Left ventricle myocardium superior (tissue), 1 donor: ENCODE results near the gene EIF4E. TPM values are rescaled to one million over a fixed set of nuclear protein-coding genes. Genes with fewer than 3 reads are reported as not detected.
A peak's percentile ranks its signal among the peaks of the same experiment; 100 is the strongest.
"Not testable (repeated sequence)": the region's sequence is repeated elsewhere in the genome, so short reads cannot be mapped to it uniquely, and the experiment has no call there.

Experiments
- ATAC-seq: fragments of 200-7000 bp; cut with Tn5 transposase; one replicate; pipeline ENCODE4 v1.9.1; 2020; ENCODE audit warnings: mild to moderate bottlenecking, moderate library complexity
- DNase-seq: peaks from one replicate; pipeline ENCODE4 v3.0.0-alpha.2; 2020
- intact Hi-C: fragments of 100-400 bp; cut with micrococcal nuclease; formaldehyde crosslinking; loops from one replicate; pipeline ENCODE4 v1.11.0; 2022
- total RNA-seq: library from RNA; stranded (reverse); fragmentation: NEBNext Ultra II Directional; extraction: Animal tissue kit (Norgen Biotek cat#: 25700); gene quantifications from one replicate; pipeline ENCODE4 v1.2.1, GENCODE V29; 2021
- donor health status: DM: no; HTN: yes; CAD: no; lungs with severe emphysema.

EIF4E gene
- total RNA-seq, 1 donor from 2014 or later, result 57.5 TPM

GRCh38 chr4:98891478-98892337, 37.2 kb downstream of the EIF4E start:
- DNase-seq (no peak), ATAC-seq (no peak)
- intact Hi-C loops, result no loop called here

DNA sequence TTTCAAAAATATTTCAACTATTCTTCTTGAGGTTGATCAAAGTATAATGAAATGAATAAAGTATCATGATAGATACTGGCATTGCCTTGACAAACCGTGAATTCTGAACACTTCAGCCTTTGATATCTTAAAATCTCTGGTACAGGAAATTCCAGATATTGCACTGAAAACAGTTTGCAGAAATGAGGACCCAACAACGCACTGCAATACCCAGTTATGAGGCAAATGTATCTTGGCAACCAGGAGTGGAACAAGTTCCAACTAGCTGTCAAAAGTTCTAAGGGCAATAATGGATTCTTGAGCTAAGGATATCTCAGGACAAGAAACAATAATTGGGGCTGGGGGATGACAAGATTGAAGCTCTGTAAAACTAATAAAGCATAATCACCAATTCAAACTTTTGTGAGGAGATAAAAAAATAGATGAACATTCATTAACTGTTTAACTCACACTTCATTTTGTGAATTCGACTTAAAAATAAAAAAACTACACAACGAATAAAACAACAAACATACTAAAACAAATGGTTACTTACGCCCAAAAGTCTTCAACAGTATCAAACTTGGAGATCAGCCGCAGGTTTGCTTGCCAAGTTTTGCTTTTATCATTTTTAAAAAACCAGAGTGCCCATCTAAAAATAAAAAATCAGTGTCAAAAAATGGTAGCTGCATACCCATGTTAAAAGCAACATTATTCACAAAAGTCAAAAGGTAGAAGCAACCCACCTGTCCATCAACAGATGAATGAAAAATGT, 38.1 kb downstream of the EIF4E start:
- intact Hi-C loops, result no loop called here
- ATAC-seq (no peak), DNase-seq (no peak)

DNA sequence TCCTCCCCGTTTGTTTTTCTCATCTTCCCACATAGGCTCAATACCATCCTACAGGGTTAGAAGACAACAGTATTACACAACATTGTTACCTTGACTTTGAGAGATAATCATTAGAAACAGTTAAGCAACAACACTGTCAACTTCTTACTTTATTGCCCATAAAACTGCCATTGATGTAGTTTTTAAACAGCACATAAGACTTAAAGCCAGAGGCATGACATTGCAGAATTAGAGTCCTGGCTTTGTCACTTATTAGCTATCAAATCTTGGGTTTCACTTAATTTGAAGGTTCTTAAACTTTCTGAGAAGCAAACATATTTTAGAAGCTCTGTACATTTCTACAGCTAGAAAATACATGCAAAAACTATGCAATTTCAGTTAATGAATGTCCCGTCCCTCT, 41.8 kb downstream of the EIF4E start:
- ATAC-seq (no peak), DNase-seq (no peak)
- intact Hi-C loops, result no loop called here

- intact Hi-C loops, DNase-seq, ATAC-seq: not testable (repeated sequence)
These were observed 42.6 kb downstream of the EIF4E start for GRCh38 chr4:98886382-98886781.

- peak; percentile 24 for ATAC-seq
- intact Hi-C loops, DNase-seq: not testable (repeated sequence)
These were observed 48.0 kb downstream of the EIF4E start for GRCh38 chr4:98880884-98881283.

DNA sequence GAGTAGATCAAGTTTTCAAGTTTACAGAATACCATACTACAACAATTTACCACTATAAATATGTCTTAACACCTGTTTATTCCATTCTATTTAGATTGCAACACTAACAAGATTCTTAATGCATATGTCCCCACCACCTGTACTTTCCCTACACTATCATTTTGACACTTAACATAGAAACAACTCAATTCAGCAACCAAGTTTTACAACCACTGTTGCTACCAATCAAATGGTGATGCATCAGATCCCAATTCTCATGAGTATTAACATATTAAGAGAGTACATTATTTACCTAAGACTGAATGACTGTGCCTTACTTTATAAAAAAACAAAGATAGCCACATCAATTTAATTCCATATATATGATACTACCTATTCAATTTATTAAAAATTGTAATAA, 49.4 kb downstream of the EIF4E start:
- ATAC-seq (no peak), DNase-seq (no peak)
- intact Hi-C loops, result no loop called here

DNA sequence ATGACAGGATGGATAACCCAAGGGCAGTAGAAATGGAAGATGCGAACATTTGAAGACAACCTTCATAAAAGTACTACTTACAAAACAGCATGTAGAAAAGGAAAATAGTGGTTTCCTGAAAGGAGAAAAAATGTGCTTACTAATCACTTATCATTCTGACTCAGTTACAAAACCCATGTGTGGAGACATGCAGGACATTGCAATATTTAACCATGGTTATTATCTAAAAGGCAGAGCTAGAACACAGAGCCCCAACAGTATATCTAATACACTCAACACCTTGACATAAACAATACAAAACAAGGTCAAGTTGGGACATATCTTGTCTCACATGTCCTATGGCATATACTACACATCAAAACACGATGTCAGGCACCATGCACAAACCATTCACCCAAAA, 55.9 kb downstream of the EIF4E start:
- no peak for DNase-seq
- intact Hi-C loops, result no loop called here
- no peak for ATAC-seq

DNA sequence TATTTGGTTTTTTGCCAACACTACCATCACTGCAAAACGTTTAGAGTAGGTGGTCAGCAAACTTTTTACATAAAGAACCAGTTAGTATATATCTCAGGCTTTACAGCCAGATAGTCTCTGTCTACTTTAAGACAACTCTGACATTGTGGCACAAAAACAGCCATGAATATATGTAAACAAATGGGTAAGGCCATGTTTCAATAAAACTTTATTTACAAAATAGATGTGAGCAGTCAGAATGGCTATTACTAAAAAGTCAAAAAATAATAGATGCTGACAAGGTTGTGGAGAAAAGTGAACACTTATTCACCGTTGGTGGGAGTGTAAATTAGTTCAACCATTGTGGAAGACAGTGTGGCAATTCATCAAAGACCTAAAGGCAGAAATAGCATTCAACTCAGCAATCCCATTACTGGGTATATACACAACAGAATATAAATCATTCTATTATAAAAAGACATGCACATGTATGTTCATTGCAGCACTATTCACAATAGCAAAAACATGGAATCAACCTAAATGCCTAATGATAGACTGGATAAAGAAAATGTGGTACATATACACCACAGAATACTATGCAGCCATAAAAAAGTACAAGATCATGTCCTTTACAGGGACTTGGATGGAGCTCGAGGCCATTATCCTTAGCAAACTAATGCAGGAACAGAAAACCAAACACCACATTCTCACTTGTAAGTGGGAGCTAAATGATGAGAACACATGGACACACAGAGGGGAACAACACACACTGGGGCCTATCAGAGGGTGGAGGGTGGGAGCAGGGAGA, 56.6 kb downstream of the EIF4E start:
- intact Hi-C loops, ATAC-seq, DNase-seq: not testable (repeated sequence)

DNA sequence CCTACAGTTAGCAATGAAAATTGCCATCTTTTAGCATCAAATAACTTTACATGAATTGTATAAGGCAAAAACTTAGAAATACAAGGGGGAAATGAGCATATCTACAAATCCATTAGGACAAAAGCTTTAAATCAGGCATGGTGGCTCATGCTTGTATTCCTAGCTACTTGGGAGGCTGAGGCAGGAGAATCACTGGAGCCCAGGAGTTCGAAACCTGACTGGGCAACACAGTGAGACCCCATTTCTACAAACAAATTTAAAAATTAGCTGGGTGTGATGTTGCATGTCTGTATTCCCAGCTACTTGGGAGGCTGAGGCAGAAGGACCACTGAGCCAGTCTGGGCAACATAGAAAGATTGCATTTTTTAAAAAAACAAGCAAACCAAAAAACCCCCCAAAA, 61.3 kb downstream of the EIF4E start:
- intact Hi-C loops, result no loop called here
- no peak for DNase-seq
- ATAC-seq, result no peak

- ATAC-seq (no peak), DNase-seq (no peak)
- intact Hi-C loops, result no loop called here
These were observed 63.9 kb downstream of the EIF4E start for GRCh38 chr4:98865059-98865458.

GRCh38 chr4:98864560-98864959, 64.4 kb downstream of the EIF4E start:
- DNase-seq (no peak), ATAC-seq (no peak)
- intact Hi-C loops, result no loop called here

- intact Hi-C loops, result no loop called here
- ATAC-seq, result peak; percentile 17
- DNase-seq, result no peak
These were observed 66.6 kb downstream of the EIF4E start for GRCh38 chr4:98862371-98862770.

- no peak for DNase-seq
- peak; percentile 17 for ATAC-seq
- intact Hi-C loops, result no loop called here
These were observed 67.6 kb downstream of the EIF4E start for GRCh38 chr4:98861100-98861884.

GRCh38 chr4:98851806-98852205, 77.1 kb downstream of the EIF4E start:
- no peak for DNase-seq
- intact Hi-C loops, result no loop called here
- ATAC-seq, result no peak

GRCh38 chr4:98850937-98851336, 78.0 kb downstream of the EIF4E start:
- DNase-seq (no peak), ATAC-seq (no peak)
- intact Hi-C loops, result no loop called here

DNA sequence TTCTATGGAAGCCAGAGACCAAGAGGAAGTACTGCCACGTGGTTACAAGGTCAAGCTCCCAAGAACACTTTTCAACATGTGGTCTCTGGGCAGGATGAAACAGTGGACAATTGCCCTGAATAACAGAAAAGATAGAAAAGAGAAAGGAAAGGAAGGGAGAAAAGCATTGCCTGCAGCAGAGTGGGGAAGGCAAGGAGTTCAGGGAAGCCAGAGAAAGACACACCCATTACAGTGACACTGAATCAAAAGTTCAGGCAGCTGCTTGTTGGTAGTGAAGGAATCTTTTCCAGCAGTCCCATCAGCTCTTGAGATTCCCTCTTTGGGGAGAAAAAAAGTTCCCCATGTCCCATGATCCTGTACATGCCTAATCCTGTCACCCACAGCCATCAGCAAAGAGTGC, 80.5 kb downstream of the EIF4E start:
- ATAC-seq (no peak), DNase-seq (no peak)
- intact Hi-C loops, result no loop called here

GRCh38 chr4:98845960-98846359, 83.0 kb downstream of the EIF4E start:
- ATAC-seq, result no peak
- no peak for DNase-seq
- intact Hi-C loops, result no loop called here

DNA sequence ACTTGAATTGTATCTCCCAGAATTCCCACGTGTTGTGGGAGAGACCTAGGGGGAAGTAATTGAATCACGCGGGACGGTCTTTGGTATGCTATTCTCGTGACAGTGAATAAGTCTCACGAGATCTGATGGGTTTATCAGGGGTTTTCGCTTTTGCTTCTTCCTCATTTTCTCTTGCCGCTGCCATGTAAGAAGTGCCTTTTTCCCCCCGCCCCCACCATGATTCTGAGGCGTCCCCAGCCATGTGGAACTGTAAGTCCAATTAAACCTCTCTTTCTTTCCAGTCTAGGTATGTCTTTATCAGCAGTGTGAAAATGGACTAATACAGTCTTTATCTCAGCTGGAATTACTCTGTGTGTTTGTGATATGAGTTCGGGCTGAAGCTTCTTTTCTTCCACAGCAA, 86.0 kb downstream of the EIF4E start:
- ATAC-seq, DNase-seq, intact Hi-C loops: not testable (repeated sequence)
